Central memory CD8-positive, alpha-beta T cell (primary cell): Measurements from ENCODE around the gene ABHD18.
"Not testable (repeated sequence)": the region's sequence is repeated elsewhere in the genome, so short reads cannot be mapped to it uniquely, and the experiment has no call there.

Experiments used
- ATAC-seq: fragments of 150-1000 bp; cut with Tn5 transposase; replicated peaks from 2 replicates; pipeline ENCODE4 v1.10.0; 2022; ENCODE audit warnings: mild to moderate bottlenecking, moderate FRiP score, moderate number of reproducible peaks; ENCODE audit not compliant: poor library complexity, severe bottlenecking; ENCODE audit errors: extremely low read depth
- DNase-seq, 2 donors: peaks; one replicate each; pipeline ENCODE4 v3.0.0; 2021; ENCODE audit warnings: low spot score in 2 of 2
- H3K27ac Mint-ChIP-seq: one replicate; pipeline ENCODE4 v1.8.0; 2022; ENCODE audit warnings: low read depth, mild to moderate bottlenecking, moderate library complexity, mixed read lengths
- H3K27me3 Mint-ChIP-seq: one replicate; pipeline ENCODE4 v1.8.0; 2022; ENCODE audit warnings: mixed read lengths
- H3K36me3 Mint-ChIP-seq: one replicate; pipeline ENCODE4 v1.8.0; 2022; ENCODE audit warnings: mild to moderate bottlenecking, moderate library complexity, mixed read lengths; ENCODE audit not compliant: insufficient read depth
- H3K4me1 Mint-ChIP-seq: one replicate; pipeline ENCODE4 v1.8.0; 2022; ENCODE audit warnings: mixed read lengths
- H3K4me3 Mint-ChIP-seq: one replicate; pipeline ENCODE4 v1.8.0; 2022; ENCODE audit warnings: mild to moderate bottlenecking, moderate library complexity, mixed read lengths
- H3K9me3 Mint-ChIP-seq: one replicate; pipeline ENCODE4 v1.8.0; 2022; ENCODE audit warnings: mixed read lengths

ABHD18 gene

DNA sequence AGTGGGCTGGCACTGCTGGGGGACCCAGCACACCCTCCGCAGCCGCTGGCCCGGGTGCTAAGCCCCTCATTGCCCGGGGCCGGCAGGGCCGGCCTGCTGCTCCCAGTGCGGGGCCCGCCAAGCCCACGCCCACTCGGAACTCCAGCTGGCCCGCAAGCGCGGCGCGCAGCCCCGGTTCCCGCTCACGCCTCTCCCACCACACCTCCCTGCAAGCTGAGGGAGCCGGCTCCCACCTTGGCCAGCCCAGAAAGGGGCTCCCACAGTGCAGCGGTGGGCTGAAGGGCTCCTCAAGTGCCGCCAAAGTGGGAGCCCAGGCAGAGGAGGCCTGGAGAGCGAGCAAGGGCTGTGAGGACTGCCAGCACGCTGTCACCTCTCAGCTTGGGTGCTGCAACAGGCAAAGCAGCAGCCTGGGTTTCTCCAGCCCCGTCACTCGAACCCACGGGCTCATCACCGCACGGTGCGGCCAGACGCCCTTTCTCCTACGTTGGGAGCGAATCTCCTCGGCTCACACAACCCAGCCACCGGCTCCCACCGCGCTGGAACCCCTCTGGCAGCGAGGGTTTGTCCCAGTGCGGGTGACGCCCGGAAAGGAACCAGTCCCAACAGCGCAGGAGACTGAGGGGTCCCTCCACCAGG, 662 bp upstream of the ABHD18 start:
- peaks cover 40% of the 10 kb centered on the region for H3K4me1 Mint-ChIP-seq
- ATAC-seq, result peak; percentile 5

DNA sequence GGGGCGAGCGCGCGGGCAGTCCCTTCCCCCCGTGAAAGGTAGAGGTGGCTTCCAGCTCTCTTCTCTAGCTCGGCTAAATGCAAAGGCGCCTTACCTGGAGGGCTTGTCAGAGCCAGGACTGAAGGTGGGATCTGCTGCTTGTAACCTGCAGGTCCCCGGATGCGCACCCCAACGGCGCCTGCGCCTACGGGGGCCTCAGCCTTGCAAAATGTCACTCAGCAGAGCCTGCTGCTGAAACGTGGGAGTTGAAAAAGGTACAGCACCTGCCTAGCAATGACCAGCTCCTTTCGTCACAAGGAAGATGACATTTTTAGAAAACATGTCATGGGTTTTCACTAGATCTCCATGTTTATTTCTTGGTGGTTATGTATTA, 583 bp downstream of the ABHD18 start:
- H3K9me3 Mint-ChIP-seq, result no peaks in the 10 kb centered on the region
- peak; percentile 49 to 61 for DNase-seq
- peak; percentile 48 for ATAC-seq
- H3K27me3 Mint-ChIP-seq, result no peaks in the 10 kb centered on the region
- peaks cover 27% of the 10 kb centered on the region for H3K36me3 Mint-ChIP-seq
- peaks cover 39% of the 10 kb centered on the region for H3K4me1 Mint-ChIP-seq
- peak overlapping the region; percentile 92 for H3K27ac Mint-ChIP-seq
- H3K4me3 Mint-ChIP-seq, result peak overlapping the region; percentile 90

More for the DNA sequence above, 662 bp upstream of the ABHD18 start:
- not testable (repeated sequence) for H3K27me3 Mint-ChIP-seq, DNase-seq, H3K9me3 Mint-ChIP-seq
- Mint-ChIP-seq H3K36me3 (peaks cover 23% of the 10 kb centered on the region), H3K27ac (peak overlapping the region; percentile 92), H3K4me3 (peak overlapping the region; percentile 90)

- Mint-ChIP-seq H3K4me3 (peak overlapping the region; percentile 18), H3K9me3 (no peaks in the 10 kb centered on the region), H3K36me3 (peaks cover 28% of the 10 kb centered on the region), H3K27me3 (no peaks in the 10 kb centered on the region), H3K27ac (no peak overlapping the region), H3K4me1 (peaks cover 39% of the 10 kb centered on the region)
- no peak for DNase-seq
- no peak for ATAC-seq
These were observed 2.1 kb downstream of the ABHD18 start for GRCh38 chr4:127967141-127967775.

DNA sequence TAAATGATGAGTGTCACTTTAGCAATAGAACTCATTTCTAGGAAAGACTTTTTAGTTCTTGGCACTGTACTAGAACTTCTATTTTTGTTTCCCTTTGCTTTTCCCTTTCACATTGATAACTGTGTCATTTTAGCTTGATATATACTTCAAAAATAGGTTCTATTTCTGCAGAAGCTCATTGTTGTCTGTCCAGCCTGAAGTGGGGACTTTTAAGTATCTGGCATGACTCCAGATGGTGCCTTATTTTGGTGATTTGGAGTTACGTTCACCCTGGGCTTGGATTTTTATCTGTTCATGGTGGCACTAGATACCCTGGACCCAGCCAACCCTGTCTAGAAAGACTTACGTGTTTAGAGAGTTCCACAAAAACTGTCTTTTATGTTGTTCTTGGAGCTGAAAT, 3.4 kb downstream of the ABHD18 start:
- Mint-ChIP-seq H3K27ac (no peak overlapping the region), H3K36me3 (peaks cover 22% of the 10 kb centered on the region), H3K9me3 (no peaks in the 10 kb centered on the region), H3K4me1 (peaks cover 27% of the 10 kb centered on the region), H3K4me3 (no peak overlapping the region), H3K27me3 (no peaks in the 10 kb centered on the region)
- DNase-seq (no peak), ATAC-seq (no peak)

DNA sequence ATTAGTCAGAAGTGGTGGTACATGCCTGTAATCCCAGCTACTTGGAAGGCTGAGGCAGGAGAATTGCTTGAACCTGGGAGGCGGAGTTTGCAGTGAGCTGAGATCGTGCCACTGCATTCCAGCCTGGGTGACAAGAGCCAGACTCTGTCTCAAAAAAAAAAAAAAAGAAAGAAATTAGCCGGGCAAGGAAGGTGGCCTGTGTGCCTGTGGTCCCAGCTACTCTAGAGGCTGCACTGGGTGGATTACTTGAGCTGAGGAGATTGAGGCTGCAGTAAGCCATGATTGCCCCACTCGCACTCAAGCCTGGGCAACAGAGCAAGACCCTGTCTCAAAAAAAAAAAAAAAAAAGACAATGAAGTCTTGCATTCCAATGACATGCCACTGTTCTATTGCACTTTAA, 5.7 kb downstream of the ABHD18 start:
- not testable (repeated sequence) for DNase-seq, H3K27ac Mint-ChIP-seq, H3K4me3 Mint-ChIP-seq, ATAC-seq, H3K27me3 Mint-ChIP-seq, H3K9me3 Mint-ChIP-seq
- Mint-ChIP-seq H3K36me3 (peaks cover 17% of the 10 kb centered on the region), H3K4me1 (peaks cover 22% of the 10 kb centered on the region)

DNA sequence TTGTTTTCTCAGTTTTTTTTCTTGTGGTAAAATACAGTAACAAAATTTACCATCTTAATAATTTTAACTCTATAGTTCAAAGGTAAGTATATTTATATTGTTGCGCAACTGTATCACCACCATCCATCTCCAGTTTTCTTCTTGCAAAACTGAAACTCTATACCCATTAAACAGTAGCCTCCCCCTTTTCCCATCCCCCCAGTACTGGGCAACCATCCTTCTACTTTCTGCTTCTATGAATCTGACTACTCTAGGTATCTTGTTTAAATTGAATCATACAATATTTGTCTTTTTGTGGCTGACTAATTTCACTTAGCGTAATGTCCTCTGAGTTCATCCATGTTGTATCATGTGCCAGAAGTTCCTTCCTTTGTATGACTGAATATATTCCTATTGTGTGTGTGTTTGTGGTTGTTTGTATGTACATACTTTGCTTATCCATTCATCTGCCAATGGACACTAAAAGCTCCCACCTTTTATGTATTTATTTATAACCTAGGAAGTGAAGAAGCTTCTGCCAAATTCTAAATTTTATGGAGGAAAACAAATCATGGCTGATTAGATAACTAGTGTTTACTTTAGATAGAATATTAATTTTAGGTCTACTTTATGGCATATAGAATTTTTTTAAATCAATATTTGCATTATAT, 10.0 kb downstream of the ABHD18 start:
- Mint-ChIP-seq H3K27ac (no peak overlapping the region), H3K27me3 (no peaks in the 10 kb centered on the region), H3K36me3 (peaks cover 13% of the 10 kb centered on the region), H3K4me3 (no peak overlapping the region), H3K4me1 (peaks cover 5% of the 10 kb centered on the region), H3K9me3 (no peaks in the 10 kb centered on the region)
- DNase-seq (no peak), ATAC-seq (no peak)

DNA sequence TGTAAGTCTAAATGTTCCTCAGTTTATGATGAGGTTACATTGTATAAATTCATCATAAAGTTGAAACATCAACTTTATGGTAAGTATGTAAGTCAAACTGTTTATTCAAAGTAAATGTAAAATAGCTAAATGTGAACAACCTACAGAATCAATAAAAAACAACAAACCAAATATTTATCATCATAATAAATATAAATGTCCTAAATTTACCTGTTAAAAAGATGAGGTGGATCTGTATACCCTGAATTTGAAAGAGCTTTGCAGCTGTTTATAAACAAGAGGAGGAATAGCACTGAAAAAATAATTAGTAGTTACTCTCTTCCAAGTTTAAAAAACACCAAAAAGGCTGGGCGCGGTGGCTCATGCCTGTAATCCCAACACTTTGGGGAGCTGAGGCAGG, 13.7 kb downstream of the ABHD18 start:
- no peaks in the 10 kb centered on the region for H3K9me3 Mint-ChIP-seq

GRCh38 chr4:127982445-127982844, 17.2 kb downstream of the ABHD18 start:
- H3K9me3 Mint-ChIP-seq, result no peaks in the 10 kb centered on the region
- no peak overlapping the region for H3K4me3 Mint-ChIP-seq
- H3K4me1 Mint-ChIP-seq, result no peaks in the 10 kb centered on the region
- no peak for DNase-seq
- H3K27ac Mint-ChIP-seq, result peak overlapping the region; percentile 47
- H3K27me3 Mint-ChIP-seq, result no peaks in the 10 kb centered on the region
- no peak for ATAC-seq
- H3K36me3 Mint-ChIP-seq, result peaks cover 19% of the 10 kb centered on the region

More for the DNA sequence above, 13.7 kb downstream of the ABHD18 start:
- Mint-ChIP-seq H3K36me3 (peaks cover 13% of the 10 kb centered on the region), H3K27ac (no peak overlapping the region), H3K4me1 (peaks cover 5% of the 10 kb centered on the region), H3K27me3 (no peaks in the 10 kb centered on the region), H3K4me3 (no peak overlapping the region)
- ATAC-seq (no peak), DNase-seq (no peak)

GRCh38 chr4:127985989-127986388, 20.8 kb downstream of the ABHD18 start:
- ATAC-seq, result no peak
- no peak for DNase-seq
- Mint-ChIP-seq H3K27ac (peak overlapping the region; percentile 52), H3K27me3 (no peaks in the 10 kb centered on the region), H3K4me3 (no peak overlapping the region), H3K4me1 (no peaks in the 10 kb centered on the region), H3K9me3 (no peaks in the 10 kb centered on the region), H3K36me3 (peaks cover 28% of the 10 kb centered on the region)

- DNase-seq (no peak), ATAC-seq (no peak)
- peaks cover 24% of the 10 kb centered on the region for H3K36me3 Mint-ChIP-seq
- no peaks in the 10 kb centered on the region for H3K27me3 Mint-ChIP-seq
- H3K9me3 Mint-ChIP-seq, result no peaks in the 10 kb centered on the region
- no peaks in the 10 kb centered on the region for H3K4me1 Mint-ChIP-seq
- no peak overlapping the region for H3K4me3 Mint-ChIP-seq
- H3K27ac Mint-ChIP-seq, result no peak overlapping the region
These were observed 23.4 kb downstream of the ABHD18 start for GRCh38 chr4:127988638-127989037.

GRCh38 chr4:127993151-127993550, 27.9 kb downstream of the ABHD18 start:
- H3K36me3 Mint-ChIP-seq, result peaks cover 10% of the 10 kb centered on the region
- DNase-seq (no peak), ATAC-seq (no peak)
- peaks cover 6% of the 10 kb centered on the region for H3K4me1 Mint-ChIP-seq
- H3K27me3 Mint-ChIP-seq, result no peaks in the 10 kb centered on the region
- H3K27ac Mint-ChIP-seq, result no peak overlapping the region
- H3K4me3 Mint-ChIP-seq, result no peak overlapping the region
- no peaks in the 10 kb centered on the region for H3K9me3 Mint-ChIP-seq

DNA sequence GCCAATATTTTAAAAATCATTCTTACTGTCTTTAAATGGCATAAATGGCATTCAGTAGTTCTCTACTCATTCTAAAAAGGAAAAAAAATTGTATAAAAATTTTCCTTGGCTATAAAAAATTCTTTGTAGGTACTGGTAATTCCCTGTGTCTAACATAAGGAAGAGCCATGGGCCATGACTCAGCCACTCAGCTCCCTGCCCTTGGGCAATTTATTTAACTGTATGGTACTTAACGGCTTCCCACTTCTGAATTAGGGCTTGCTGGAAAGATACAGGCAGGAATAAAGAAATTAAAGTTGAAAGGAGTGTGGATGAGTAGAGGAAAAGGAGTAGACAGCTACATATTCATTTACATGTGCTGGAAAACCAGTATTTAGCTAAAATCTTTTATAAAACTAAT, 30.6 kb downstream of the ABHD18 start:
- no peak overlapping the region for H3K27ac Mint-ChIP-seq
- peaks cover 13% of the 10 kb centered on the region for H3K4me1 Mint-ChIP-seq
- DNase-seq (no peak), ATAC-seq (no peak)
- H3K27me3 Mint-ChIP-seq, result no peaks in the 10 kb centered on the region
- H3K9me3 Mint-ChIP-seq, result no peaks in the 10 kb centered on the region
- H3K4me3 Mint-ChIP-seq, result no peak overlapping the region
- peaks cover 7% of the 10 kb centered on the region for H3K36me3 Mint-ChIP-seq

DNA sequence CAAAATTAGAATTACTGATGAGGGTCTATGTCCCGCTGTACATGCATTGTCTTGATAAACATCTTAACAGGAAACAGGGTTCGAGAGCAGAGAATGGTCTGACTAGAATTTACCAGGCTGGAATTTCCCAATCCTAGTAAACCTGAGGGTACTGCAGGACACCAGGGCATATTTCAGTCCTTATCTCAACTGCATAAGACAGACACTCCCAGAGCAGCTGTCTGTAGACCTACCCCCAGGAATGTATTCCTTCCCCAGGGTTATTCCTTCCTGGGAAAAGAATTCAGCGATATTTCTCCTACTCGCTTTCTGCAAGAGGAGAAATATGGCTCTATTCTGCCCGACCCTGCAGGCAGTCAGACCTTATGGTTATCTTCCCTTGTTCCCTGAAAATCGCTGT, 31.3 kb downstream of the ABHD18 start:
- not testable (repeated sequence) for H3K27ac Mint-ChIP-seq, H3K36me3 Mint-ChIP-seq, ATAC-seq, H3K9me3 Mint-ChIP-seq, H3K27me3 Mint-ChIP-seq, H3K4me3 Mint-ChIP-seq, DNase-seq
- H3K4me1 Mint-ChIP-seq, result peaks cover 21% of the 10 kb centered on the region
